RKO (cell line): ENCODE results near the gene RSPH6A.

ENCODE experiments used
- DNase-seq: peaks from one replicate; pipeline ENCODE4 v3.0.0-alpha.2; 2016; ENCODE audit warnings: low spot score

Gene RSPH6A

GRCh38 chr19:45825263-45825605 is 10.1 kb upstream of the RSPH6A start:
- no peak for DNase-seq

GRCh38 chr19:45824531-45825262 is 9.6 kb upstream of the RSPH6A start:
- DNase-seq: no peak

GRCh38 chr19:45824041-45824471 is 8.9 kb upstream of the RSPH6A start:
- DNase-seq: no peak

GRCh38 chr19:45823182-45823581 is 8.1 kb upstream of the RSPH6A start:
- no peak for DNase-seq

- DNase-seq: no peak
These were observed 7.6 kb upstream of the RSPH6A start for GRCh38 chr19:45822716-45823115.

GRCh38 chr19:45821570-45821969 is 6.5 kb upstream of the RSPH6A start:
- DNase-seq: no peak

- DNase-seq: no peak
These were observed 6.0 kb upstream of the RSPH6A start for GRCh38 chr19:45821103-45821521.

GRCh38 chr19:45820413-45821102 is 5.5 kb upstream of the RSPH6A start:
- no peak for DNase-seq

- DNase-seq: no peak
These were observed 4.7 kb upstream of the RSPH6A start for GRCh38 chr19:45819769-45820168.

- no peak for DNase-seq
These were observed 2.7 kb upstream of the RSPH6A start for GRCh38 chr19:45817725-45818301.

GRCh38 chr19:45817010-45817724 is 2.1 kb upstream of the RSPH6A start:
- peak; percentile 95 for DNase-seq

- DNase-seq: no peak
These were observed 1.3 kb upstream of the RSPH6A start for GRCh38 chr19:45816236-45817009.

GRCh38 chr19:45815481-45816216 is 541 bp upstream of the RSPH6A start:
- no peak for DNase-seq

GRCh38 chr19:45814166-45814780 is 835 bp downstream of the RSPH6A start:
- DNase-seq: no peak

GRCh38 chr19:45812297-45812696 is 2.8 kb downstream of the RSPH6A start:
- DNase-seq: no peak

- peak; percentile 68 for DNase-seq
These were observed 5.4 kb downstream of the RSPH6A start for GRCh38 chr19:45809643-45810159.

GRCh38 chr19:45805719-45806118 is 9.4 kb downstream of the RSPH6A start:
- no peak for DNase-seq

GRCh38 chr19:45804959-45805230 is 10.2 kb downstream of the RSPH6A start:
- no peak for DNase-seq

- no peak for DNase-seq
These were observed 10.8 kb downstream of the RSPH6A start for GRCh38 chr19:45804140-45804958.

- no peak for DNase-seq
These were observed 13.4 kb downstream of the RSPH6A start for GRCh38 chr19:45801603-45802175.
